Lower leg skin (tissue), 4 donors: Measurements from ENCODE around the gene PRR33. TPM values are rescaled to one million over a fixed set of nuclear protein-coding genes. Genes with fewer than 3 reads are reported as not detected.

ENCODE experiments used
- DNase-seq, 2 donors: peaks; one replicate each; pipeline ENCODE4 v3.0.0-alpha.2; 2019; ENCODE audit warnings: low spot score in 2 of 2
- H3K4me3 ChIP-seq: fragments of 200-600 bp; sonication (generic); 2 replicates; pipeline ENCODE4 v1.5.1; 2017; ENCODE audit warnings: mild to moderate bottlenecking, low read depth; ENCODE audit not compliant: poor library complexity, severe bottlenecking
- CTCF ChIP-seq, 3 donors: fragments of 450-650 bp; IDR thresholded peaks; one replicate each; pipeline ENCODE4 v1.5.1; 2016; ENCODE audit warnings: antibody characterized with exemption in 3 of 3, mild to moderate bottlenecking in 3 of 3, moderate library complexity in 2 of 3
- POLR2A ChIP-seq, 2 donors: fragments of 450-650 bp; IDR thresholded peaks; one replicate each; pipeline ENCODE4 v1.6.1; 2016 to 2017; ENCODE audit warnings: antibody characterized with exemption in 2 of 2, mild to moderate bottlenecking in 1 of 2, moderate library complexity in 1 of 2
- WGBS, 2 donors: methylation state at CpG; one replicate each; pipeline ENCODE4 v1.1.5; 2018; 5-methylcytosine and 5-hydroxymethylcytosine counted together
- intact Hi-C: fragments of 100-400 bp; cut with DNase I; formaldehyde crosslinking; loops from one replicate; pipeline ENCODE4 v1.15.0; 2023; ENCODE audit warnings: low total_unique reads
- total RNA-seq, 4 donors: library from RNA; depleted of rRNA; stranded (reverse); fragments of >200 nt; gene quantifications; one replicate each; pipeline ENCODE4 v1.1.0, GENCODE V29; 2016

Gene PRR33
- total RNA-seq, 4 donors from 2014 or later: not detected

GRCh38 chr11:1919391-1920127, 27.9 kb upstream of the PRR33 start, which contains the start of gene TNNT3:
Gene TNNT3, plus strand, starts transcription at chr11:1919703. Its CDS starts 3,172 bp downstream, at chr11:1922875.
- 65 to 69% methylated on average over 21 to 27 of the region's 31 CpGs for WGBS, 2 donors
- no peak within 1 kb of the TSS for H3K4me3 ChIP-seq
- DNase-seq: no peak
- intact Hi-C loops: loop anchor here (5.0 kb wide), 1 partner anchor 37 kb away; no protein-coding TSS in a partner anchor
- TF ChIP-seq POLR2A (IDR thresholded peaks at IDR 0.05) (no peak), CTCF (IDR thresholded peaks at IDR 0.05) (no peak)

- 57 to 77% methylated on average over 21 to 22 of the region's 29 CpGs for WGBS, 2 donors
- TF ChIP-seq CTCF (IDR thresholded peaks at IDR 0.05): no peak
- no peak for TF ChIP-seq POLR2A (IDR thresholded peaks at IDR 0.05)
- no peak overlapping the region for H3K4me3 ChIP-seq
- no peak for DNase-seq
- intact Hi-C loops: no loop called here
Observed at GRCh38 chr11:1918436-1919315, 27.0 kb upstream of the PRR33 start.

GRCh38 chr11:1917523-1918435, 26.1 kb upstream of the PRR33 start:
- TF ChIP-seq POLR2A (IDR thresholded peaks at IDR 0.05) (no peak), CTCF (IDR thresholded peaks at IDR 0.05) (no peak)
- intact Hi-C loops: no loop called here
- DNase-seq: no peak
- H3K4me3 ChIP-seq: no peak overlapping the region
- WGBS, 2 donors: 53 to 57% methylated on average over 26 to 30 of the region's 34 CpGs

GRCh38 chr11:1916986-1917522, 25.4 kb upstream of the PRR33 start:
- WGBS, 2 donors: 58 to 64% methylated on average over 8 of the region's 8 CpGs
- intact Hi-C loops: loop anchor here (1.0 kb wide), 1 partner anchor 24 kb away; no protein-coding TSS in a partner anchor
- no peak for DNase-seq
- no peak for TF ChIP-seq POLR2A (IDR thresholded peaks at IDR 0.05)
- TF ChIP-seq CTCF (IDR thresholded peaks at IDR 0.05): no peak
- H3K4me3 ChIP-seq: no peak overlapping the region
